Thyroid gland (tissue), 4 donors: ENCODE results near the gene KY. TPM values are rescaled to one million over a fixed set of nuclear protein-coding genes. Genes with fewer than 3 reads are reported as not detected.
A peak's percentile ranks its signal among the peaks of the same experiment; 100 is the strongest.

Experiments
- DNase-seq, 2 donors: peaks; one replicate each; pipeline ENCODE4 v3.0.0-alpha.2; 2019
- H3K27ac ChIP-seq, 3 donors: fragments of 200-600 bp; sonication (generic); 1 replicate in 2 of 3; 2 replicates in 1 of 3; pipeline ENCODE4 v1.5.1; 2016 to 2019; ENCODE audit warnings: mild to moderate bottlenecking in 1 of 3, moderate library complexity in 1 of 3
- H3K27me3 ChIP-seq: fragments of 200-600 bp; sonication (generic); one replicate; pipeline ENCODE4 v1.5.1; 2019
- H3K36me3 ChIP-seq, 2 donors: fragments of 200-600 bp; sonication (generic); one replicate each; pipeline ENCODE4 v1.5.1; 2016 to 2019
- H3K4me1 ChIP-seq, 2 donors: fragments of 200-600 bp; sonication (generic); one replicate each; pipeline ENCODE4 v1.5.1; 2017 to 2019
- H3K4me3 ChIP-seq, 3 donors: fragments of 200-600 bp; sonication (generic); replicated peaks in 1 of 3; 1 replicate in 2 of 3; 2 replicates in 1 of 3; pipeline ENCODE4 v1.5.1; 2016; ENCODE audit warnings: mild to moderate bottlenecking in 1 of 3
- H3K9me3 ChIP-seq: fragments of 200-600 bp; sonication (generic); one replicate; pipeline ENCODE4 v1.5.1; 2017
- CTCF ChIP-seq, 6 experiments: fragments of 200-600 bp in 3 of 6; fragments of 450-650 bp in 3 of 6; sonication (generic) in 3 of 6; IDR thresholded peaks; one replicate each; pipeline ENCODE4 v1.5.1; 2016 to 2019; ENCODE audit warnings: antibody characterized with exemption in 6 of 6, mild to moderate bottlenecking in 2 of 6, inconsistent platforms in 1 of 6, moderate library complexity in 1 of 6
- POLR2A ChIP-seq, 2 donors: fragments of 450-650 bp; IDR thresholded peaks; one replicate each; pipeline ENCODE4 v1.6.1; 2017; ENCODE audit warnings: antibody characterized with exemption in 2 of 2, mild to moderate bottlenecking in 2 of 2, moderate library complexity in 1 of 2
- WGBS, 2 donors: methylation state at CpG; one replicate each; pipeline ENCODE4 v1.1.5; 2017; 5-methylcytosine and 5-hydroxymethylcytosine counted together
- intact Hi-C: fragments of 100-400 bp; cut with DNase I; formaldehyde crosslinking; loops from one replicate; pipeline ENCODE4 v1.15.1; 2023
- total RNA-seq, 4 donors: library from RNA; depleted of rRNA; stranded (reverse); fragments of >200 nt; gene quantifications; one replicate each; pipeline ENCODE4 v1.2.3, GENCODE V29; 2016

Gene KY
- total RNA-seq, 4 donors from 2014 or later, result 3.2 to 10.2 (median 7.2) TPM

GRCh38 chr3:134603956-134604355 lies 46.9 kb downstream of the KY start:
- H3K9me3 ChIP-seq, result no peaks in the 10 kb centered on the region
- no peak overlapping the region for H3K4me3 ChIP-seq
- intact Hi-C loops, result loop anchor here (5.0 to 10.0 kb wide), 2 partner anchors 148 to 1291 kb away; no protein-coding TSS in a partner anchor
- peaks cover 15 to 28% of the 10 kb centered on the region in 2 donors for H3K4me1 ChIP-seq
- H3K27ac ChIP-seq, result no peak overlapping the region
- DNase-seq, result no peak
- WGBS, 2 donors, result 92 to 99% methylated on average over 13 of the region's 13 CpGs
- TF ChIP-seq CTCF (IDR thresholded peaks at IDR 0.05) (no peak), POLR2A (IDR thresholded peaks at IDR 0.05) (no peak)
- no peaks in the 10 kb centered on the region for H3K27me3 ChIP-seq
- no peaks in the 10 kb centered on the region for H3K36me3 ChIP-seq

GRCh38 chr3:134603480-134603879 lies 47.3 kb downstream of the KY start:
- Histone ChIP-seq H3K27me3 (no peaks in the 10 kb centered on the region), H3K4me1 (peaks cover 15 to 28% of the 10 kb centered on the region in 2 donors), H3K9me3 (no peaks in the 10 kb centered on the region), H3K36me3 (no peaks in the 10 kb centered on the region), H3K27ac (no peak overlapping the region), H3K4me3 (no peak overlapping the region)
- TF ChIP-seq CTCF (IDR thresholded peaks at IDR 0.05) (no peak), POLR2A (IDR thresholded peaks at IDR 0.05) (no peak)
- intact Hi-C loops, result loop anchor here (5.0 to 10.0 kb wide), 2 partner anchors 149 to 1291 kb away; no protein-coding TSS in a partner anchor
- no peak for DNase-seq
- WGBS, 2 donors, result 67 to 68% methylated on average over 3 to 4 of the region's 4 CpGs

GRCh38 chr3:134602440-134602814 lies 48.4 kb downstream of the KY start:
- DNase-seq, result no peak
- Histone ChIP-seq H3K36me3 (no peaks in the 10 kb centered on the region), H3K27ac (no peak overlapping the region), H3K4me1 (peaks cover 18 to 27% of the 10 kb centered on the region in 2 donors), H3K27me3 (no peaks in the 10 kb centered on the region), H3K4me3 (no peak overlapping the region), H3K9me3 (no peaks in the 10 kb centered on the region)
- TF ChIP-seq CTCF (IDR thresholded peaks at IDR 0.05) (no peak), POLR2A (IDR thresholded peaks at IDR 0.05) (no peak)
- 48 to 87% methylated on average over 3 to 6 of the region's 6 CpGs for WGBS, 2 donors
- intact Hi-C loops, result loop anchor here (5.0 to 10.0 kb wide), 2 partner anchors 150 to 1292 kb away; no protein-coding TSS in a partner anchor

- H3K9me3 ChIP-seq, result no peaks in the 10 kb centered on the region
- no peak for TF ChIP-seq CTCF (IDR thresholded peaks at IDR 0.05)
- no peak overlapping the region for H3K4me3 ChIP-seq
- peaks cover 13 to 21% of the 10 kb centered on the region in 2 donors for H3K4me1 ChIP-seq
- H3K27ac ChIP-seq, result no peak overlapping the region
- no peaks in the 10 kb centered on the region for H3K27me3 ChIP-seq
- peak; percentile 65 to 75 for DNase-seq
- H3K36me3 ChIP-seq, result no peaks in the 10 kb centered on the region
- intact Hi-C loops, result loop anchor here (5.0 to 10.0 kb wide), 2 partner anchors 151 to 1293 kb away; no protein-coding TSS in a partner anchor
- 25 to 49% methylated on average over 10 to 18 of the region's 19 CpGs for WGBS, 2 donors
Measured at GRCh38 chr3:134601539-134602439, 49.0 kb downstream of the KY start.
